Measurements from ENCODE around the gene ANKRD6. TPM values are rescaled to one million over a fixed set of nuclear protein-coding genes. Genes with fewer than 3 reads are reported as not detected.

The ANKRD6 gene
- total RNA-seq, 1 experiment from 2014 or later = 13.9 TPM

DNA sequence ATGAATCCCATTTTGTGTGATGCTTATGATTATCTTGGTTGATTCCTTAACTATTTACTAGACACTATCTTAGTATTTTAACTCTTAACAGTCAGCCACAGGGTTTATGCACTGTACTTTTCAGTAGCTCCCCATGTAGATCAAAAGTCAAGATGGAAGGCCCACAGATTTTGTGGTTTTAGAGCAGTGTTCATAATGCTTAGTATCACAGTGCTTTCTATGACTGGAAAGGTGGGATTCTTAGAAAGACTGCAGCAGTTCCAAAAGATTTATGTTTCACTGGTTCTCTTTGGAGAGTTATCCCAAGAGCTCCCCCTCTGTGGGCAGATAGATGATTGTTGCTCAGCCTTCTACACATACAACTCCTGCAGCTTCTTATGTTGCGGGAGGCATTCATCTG, 34.5 kb downstream of the ANKRD6 start:
- TF ChIP-seq, protein P1, sequence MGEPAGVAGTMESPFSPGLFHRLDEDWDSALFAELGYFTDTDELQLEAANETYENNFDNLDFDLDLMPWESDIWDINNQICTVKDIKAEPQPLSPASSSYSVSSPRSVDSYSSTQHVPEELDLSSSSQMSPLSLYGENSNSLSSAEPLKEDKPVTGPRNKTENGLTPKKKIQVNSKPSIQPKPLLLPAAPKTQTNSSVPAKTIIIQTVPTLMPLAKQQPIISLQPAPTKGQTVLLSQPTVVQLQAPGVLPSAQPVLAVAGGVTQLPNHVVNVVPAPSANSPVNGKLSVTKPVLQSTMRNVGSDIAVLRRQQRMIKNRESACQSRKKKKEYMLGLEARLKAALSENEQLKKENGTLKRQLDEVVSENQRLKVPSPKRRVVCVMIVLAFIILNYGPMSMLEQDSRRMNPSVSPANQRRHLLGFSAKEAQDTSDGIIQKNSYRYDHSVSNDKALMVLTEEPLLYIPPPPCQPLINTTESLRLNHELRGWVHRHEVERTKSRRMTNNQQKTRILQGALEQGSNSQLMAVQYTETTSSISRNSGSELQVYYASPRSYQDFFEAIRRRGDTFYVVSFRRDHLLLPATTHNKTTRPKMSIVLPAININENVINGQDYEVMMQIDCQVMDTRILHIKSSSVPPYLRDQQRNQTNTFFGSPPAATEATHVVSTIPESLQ (CRISPR knock-in tag; IDR thresholded peaks at IDR 0.05) = no peak
- no peak for TF ChIP-seq IRF2 (CRISPR knock-in tag; IDR thresholded peaks at IDR 0.05; ENCODE audit: borderline replicate concordance, low read depth)
- no peak overlapping the region for H3K4me3 Mint-ChIP-seq
- H3K27ac Mint-ChIP-seq = no peak overlapping the region
- H3K27me3 Mint-ChIP-seq (ENCODE audit: low read depth) = no peaks in the 10 kb centered on the region; the same call in 1 of the 2 replicates
- CTCF ChIA-PET = interaction anchor here (1.0 to 1.4 kb wide), 3 partner anchors 27 to 145 kb away, joined by 4 to 5 read pairs (median 4); no protein-coding TSS in a partner anchor
- DNase-seq (ENCODE audit: low spot score) (no peak), ATAC-seq (no peak)
- H3K4me1 Mint-ChIP-seq = peaks cover 19% of the 10 kb centered on the region
- no peaks in the 10 kb centered on the region for H3K36me3 Mint-ChIP-seq
- no peaks in the 10 kb centered on the region for H3K9me3 Mint-ChIP-seq
- POLR2A ChIA-PET = no interaction called here

GRCh38 chr6:89468998-89469397, 36.0 kb downstream of the ANKRD6 start:
- peaks cover 19% of the 10 kb centered on the region for H3K4me1 Mint-ChIP-seq
- H3K27ac Mint-ChIP-seq = no peak overlapping the region
- no peaks in the 10 kb centered on the region for H3K36me3 Mint-ChIP-seq
- ATAC-seq (no peak), DNase-seq (ENCODE audit: low spot score) (no peak)
- ChIA-PET CTCF (interaction anchor here (0.6 to 1.5 kb wide), 5 partner anchors 15 to 157 kb away, joined by 3 to 6 read pairs (median 4); no protein-coding TSS in a partner anchor), POLR2A (interaction anchor here (0.7 kb wide), 1 partner anchor 88 kb away, joined by 3 read pairs; no protein-coding TSS in a partner anchor)
- H3K4me3 Mint-ChIP-seq = no peak overlapping the region
- H3K27me3 Mint-ChIP-seq (ENCODE audit: low read depth) = no peaks in the 10 kb centered on the region; the same call in 1 of the 2 replicates
- no peaks in the 10 kb centered on the region for H3K9me3 Mint-ChIP-seq
- no peak for TF ChIP-seq FOXP4 (CRISPR knock-in tag; IDR thresholded peaks at IDR 0.05)
- no peak for TF ChIP-seq ZNF317 (CRISPR knock-in tag; IDR thresholded peaks at IDR 0.05; ENCODE audit: borderline replicate concordance, low read depth)
- TF ChIP-seq FOXP1 (CRISPR knock-in tag; IDR thresholded peaks at IDR 0.05; ENCODE audit: borderline replicate concordance) = no peak
- TF ChIP-seq ZNF425 (CRISPR knock-in tag; conservative IDR thresholded peaks at IDR 0.05) = no peak
- no peak for TF ChIP-seq ZNF512 (CRISPR knock-in tag; IDR thresholded peaks at IDR 0.05; ENCODE audit: borderline replicate concordance)
- TF ChIP-seq HMGXB4 (CRISPR knock-in tag; IDR thresholded peaks at IDR 0.05) = no peak
- TF ChIP-seq, protein P2, sequence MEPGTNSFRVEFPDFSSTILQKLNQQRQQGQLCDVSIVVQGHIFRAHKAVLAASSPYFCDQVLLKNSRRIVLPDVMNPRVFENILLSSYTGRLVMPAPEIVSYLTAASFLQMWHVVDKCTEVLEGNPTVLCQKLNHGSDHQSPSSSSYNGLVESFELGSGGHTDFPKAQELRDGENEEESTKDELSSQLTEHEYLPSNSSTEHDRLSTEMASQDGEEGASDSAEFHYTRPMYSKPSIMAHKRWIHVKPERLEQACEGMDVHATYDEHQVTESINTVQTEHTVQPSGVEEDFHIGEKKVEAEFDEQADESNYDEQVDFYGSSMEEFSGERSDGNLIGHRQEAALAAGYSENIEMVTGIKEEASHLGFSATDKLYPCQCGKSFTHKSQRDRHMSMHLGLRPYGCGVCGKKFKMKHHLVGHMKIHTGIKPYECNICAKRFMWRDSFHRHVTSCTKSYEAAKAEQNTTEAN (CRISPR knock-in tag; IDR thresholded peaks at IDR 0.05) = no peak
- TF ChIP-seq, protein P3, sequence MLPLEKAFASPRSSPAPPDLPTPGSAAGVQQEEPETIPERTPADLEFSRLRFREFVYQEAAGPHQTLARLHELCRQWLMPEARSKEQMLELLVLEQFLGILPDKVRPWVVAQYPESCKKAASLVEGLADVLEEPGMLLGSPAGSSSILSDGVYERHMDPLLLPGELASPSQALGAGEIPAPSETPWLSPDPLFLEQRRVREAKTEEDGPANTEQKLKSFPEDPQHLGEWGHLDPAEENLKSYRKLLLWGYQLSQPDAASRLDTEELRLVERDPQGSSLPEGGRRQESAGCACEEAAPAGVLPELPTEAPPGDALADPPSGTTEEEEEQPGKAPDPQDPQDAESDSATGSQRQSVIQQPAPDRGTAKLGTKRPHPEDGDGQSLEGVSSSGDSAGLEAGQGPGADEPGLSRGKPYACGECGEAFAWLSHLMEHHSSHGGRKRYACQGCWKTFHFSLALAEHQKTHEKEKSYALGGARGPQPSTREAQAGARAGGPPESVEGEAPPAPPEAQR (CRISPR knock-in tag; IDR thresholded peaks at IDR 0.05) = no peak
- TF ChIP-seq MLX (CRISPR knock-in tag; IDR thresholded peaks at IDR 0.05) = no peak
- no peak for TF ChIP-seq IRF1 (CRISPR knock-in tag; IDR thresholded peaks at IDR 0.05)
